Activated CD8-positive, alpha-beta memory T cell treated with anti-CD3 and anti-CD28 coated beads for 1 hour (primary cell): ENCODE data around the gene KRTAP19-5.
"Not testable (repeated sequence)": the region's sequence is repeated elsewhere in the genome, so short reads cannot be mapped to it uniquely, and the experiment has no call there.

Experiments used
- DNase-seq, 2 donors: peaks; one replicate each; pipeline ENCODE4 v3.0.0-alpha.2; 2020; ENCODE audit warnings: low read depth in 1 of 2; ENCODE audit errors: extremely low read depth in 1 of 2

Gene KRTAP19-5

DNA sequence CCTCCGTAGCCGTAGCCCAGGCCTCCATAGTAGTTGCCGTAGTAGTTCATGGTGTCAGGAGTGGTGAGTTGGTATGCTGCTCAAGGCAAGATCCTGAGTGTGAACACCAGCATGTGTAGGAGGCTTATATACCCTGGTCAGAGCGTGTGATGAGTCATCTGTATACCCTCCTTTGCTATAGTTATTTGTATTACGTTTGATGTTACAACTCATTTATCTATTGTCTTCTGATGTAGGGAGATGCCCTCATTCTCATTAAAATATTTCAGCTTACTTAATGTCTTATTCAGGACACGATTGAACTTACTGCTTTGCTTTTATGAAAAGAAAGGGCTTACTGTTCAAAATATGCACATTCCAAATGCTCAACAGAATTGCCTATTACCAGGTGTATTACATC, at the start of gene KRTAP19-5:
Gene KRTAP19-5, minus strand, starts transcription at position 101 of the 400 bp plus-strand sequence. Its CDS starts 51 bp downstream, at position 50.
- no peak for DNase-seq

DNA sequence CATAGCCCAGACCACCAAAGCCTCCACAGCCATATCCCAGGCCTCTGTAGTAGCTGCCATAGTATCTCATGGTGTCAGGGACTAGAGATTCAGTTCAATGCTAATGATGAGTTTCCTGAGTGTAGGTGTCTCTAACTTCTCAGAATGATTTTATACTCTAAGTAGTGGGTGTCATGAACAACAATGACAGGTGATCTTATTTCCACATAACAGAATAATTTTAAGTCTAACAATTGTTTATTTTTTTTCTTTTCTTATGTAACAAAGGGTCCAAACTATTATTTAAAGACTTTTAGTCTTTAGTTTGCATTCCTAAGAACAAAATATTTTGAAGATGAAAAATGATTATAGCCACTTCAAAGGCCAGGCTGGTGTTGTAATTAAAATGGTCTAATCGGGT, 39.8 kb upstream of the KRTAP19-5 start, which contains the start of gene KRTAP19-6:
Gene KRTAP19-6, minus strand, starts transcription at position 101 of the 400 bp plus-strand sequence. Its CDS starts 31 bp downstream, at position 70.
- no peak for DNase-seq

GRCh38 chr21:30518876-30519275, 16.9 kb upstream of the KRTAP19-5 start:
- no peak for DNase-seq

- DNase-seq = no peak
Observed at GRCh38 chr21:30515681-30516080, 13.7 kb upstream of the KRTAP19-5 start.

DNA sequence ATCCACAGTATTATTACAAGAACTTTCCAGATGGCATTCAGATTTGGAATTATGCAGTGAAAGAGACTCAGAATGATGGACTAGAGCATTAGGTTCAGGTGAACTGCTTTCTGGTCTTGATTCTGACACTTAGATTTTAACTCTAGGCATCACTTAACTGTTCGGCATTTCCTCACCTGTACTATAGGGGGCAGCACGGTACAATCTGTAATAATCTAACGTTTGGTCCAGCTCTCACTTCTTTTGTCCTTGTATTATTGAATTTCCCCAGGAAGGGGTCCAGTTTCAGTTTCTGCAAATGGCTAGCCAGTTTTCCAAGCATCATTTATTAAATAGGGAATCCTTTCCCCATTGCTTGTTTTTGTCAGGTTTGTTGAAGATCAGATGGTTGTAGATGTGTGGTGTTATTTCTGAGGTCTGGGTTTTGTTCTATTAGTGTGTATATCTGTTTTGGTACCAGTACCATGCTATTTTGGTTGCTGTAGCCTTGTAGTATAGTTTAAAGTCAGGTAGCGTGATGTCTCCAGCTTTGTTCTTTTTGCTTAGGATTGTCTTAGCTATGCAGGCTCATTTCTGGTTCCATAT, 3.8 kb upstream of the KRTAP19-5 start:
- not testable (repeated sequence) for DNase-seq

GRCh38 chr21:30497065-30497464, 4.9 kb downstream of the KRTAP19-5 start, which contains the start of gene KRTAP19-4:
TSS of gene KRTAP19-4 (minus strand) at chr21:30497165. CDS start at chr21:30497110, 55 bp downstream.
- DNase-seq = no peak

DNA sequence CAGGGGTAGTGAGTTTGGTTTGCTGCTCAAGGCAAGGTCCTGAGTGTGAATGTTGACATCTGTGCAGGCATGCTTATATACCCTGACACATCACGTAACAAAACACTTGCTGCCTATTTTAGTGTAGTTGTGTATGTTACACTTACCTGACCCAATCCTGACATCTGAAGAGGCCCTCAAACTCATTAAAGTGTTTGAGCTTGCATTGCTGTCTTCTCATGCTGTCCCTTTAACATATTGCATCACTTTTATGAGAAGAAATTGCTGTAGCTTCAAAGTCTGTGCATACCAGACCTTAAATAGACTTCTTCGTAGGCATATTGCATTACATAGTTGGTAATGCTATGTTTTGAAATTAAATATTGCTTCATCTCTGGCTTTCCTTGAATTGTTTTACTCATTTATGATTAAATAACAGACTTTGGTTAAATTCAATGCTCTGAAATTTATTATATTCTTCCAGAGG, 9.9 kb downstream of the KRTAP19-5 start, which contains the start of gene KRTAP19-3:
Gene KRTAP19-3, minus strand, starts transcription at position 51 of the 466 bp plus-strand sequence. CDS start 56 bp downstream, outside the sequence.
- no peak for DNase-seq

DNA sequence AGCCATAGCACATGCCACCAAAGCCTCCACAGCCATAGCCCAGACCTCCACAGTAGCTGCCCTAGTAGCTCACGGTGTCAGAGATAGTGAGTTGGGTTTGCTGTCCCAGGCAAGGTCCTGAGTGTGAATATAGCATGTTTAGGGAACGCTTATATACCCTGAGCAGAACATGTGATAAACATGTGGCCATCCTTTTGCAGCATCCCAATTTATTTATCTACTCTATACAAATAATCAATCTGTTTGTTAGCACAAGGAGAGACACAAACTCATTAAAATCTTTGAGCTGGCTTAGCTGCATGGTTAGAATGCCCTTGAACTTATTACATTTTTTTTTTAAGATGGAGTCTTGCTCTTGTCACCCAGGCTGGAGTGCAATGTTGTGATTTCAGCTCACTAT, 14.6 kb downstream of the KRTAP19-5 start, which contains the start of gene KRTAP19-2:
Gene KRTAP19-2, minus strand, starts transcription at position 101 of the 400 bp plus-strand sequence. Its CDS starts 88 bp downstream, at position 13.
- DNase-seq = no peak

DNA sequence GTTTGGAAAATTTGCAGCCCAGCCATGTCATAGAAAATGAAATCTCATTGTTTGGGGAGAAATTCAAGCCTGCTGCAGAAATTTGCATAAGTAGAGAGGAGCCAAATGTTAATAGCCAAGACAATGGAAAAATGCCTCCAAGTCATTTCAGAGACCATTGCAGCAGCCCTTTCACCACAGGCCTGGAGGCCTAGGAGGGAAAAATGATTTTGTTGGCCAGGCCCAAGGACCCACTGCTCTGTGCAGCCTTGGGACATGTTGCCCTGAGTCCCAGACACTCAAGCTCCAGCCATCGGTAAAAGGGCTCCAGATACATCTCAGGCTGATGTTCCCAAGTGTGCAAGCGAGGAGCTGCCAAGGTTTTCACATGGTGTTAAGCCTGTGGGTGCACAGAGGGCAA, 15.8 kb downstream of the KRTAP19-5 start:
- DNase-seq = no peak

DNA sequence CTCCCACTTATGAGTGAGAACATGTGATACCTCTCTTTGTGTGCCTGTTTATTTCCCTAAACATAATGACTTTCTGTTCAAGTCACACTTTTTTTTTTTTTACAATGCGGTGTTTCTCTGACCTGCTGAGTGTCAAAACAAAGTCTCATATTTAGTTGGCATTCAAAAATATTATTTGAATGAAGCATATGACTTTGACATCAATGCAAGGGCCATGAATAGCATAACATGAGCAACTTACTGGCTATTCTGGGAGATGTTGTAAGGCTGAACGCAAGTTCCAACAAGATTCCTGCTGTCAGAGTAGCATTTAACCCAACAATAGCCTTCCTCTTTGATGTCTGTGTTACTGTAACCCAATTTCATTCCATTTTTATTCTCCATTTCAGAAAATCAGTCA, 19.8 kb downstream of the KRTAP19-5 start:
- no peak for DNase-seq

DNA sequence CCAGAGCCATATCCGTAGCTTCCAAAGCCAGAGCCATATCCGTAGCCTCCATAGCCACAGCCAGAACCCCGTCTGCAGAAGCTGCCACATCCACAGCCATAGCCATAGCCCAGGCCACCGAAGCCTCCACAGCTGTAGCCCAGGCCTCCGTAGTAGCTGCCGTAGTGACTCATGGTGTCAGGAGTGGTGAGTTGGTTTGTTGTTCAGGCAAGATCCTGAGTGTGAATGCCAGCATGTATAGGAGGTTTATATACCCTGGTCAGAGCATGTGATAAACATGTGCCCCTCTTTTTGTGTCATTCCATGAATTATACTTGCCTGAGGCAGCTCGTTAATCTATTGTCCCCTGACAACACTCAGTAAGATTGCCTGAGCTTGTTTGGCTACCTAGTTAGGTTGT, 21.8 kb downstream of the KRTAP19-5 start, which contains the start of gene KRTAP19-1:
Gene KRTAP19-1, minus strand, starts transcription at position 223 of the 400 bp plus-strand sequence. Its CDS starts 50 bp downstream, at position 173.
- no peak for DNase-seq

DNA sequence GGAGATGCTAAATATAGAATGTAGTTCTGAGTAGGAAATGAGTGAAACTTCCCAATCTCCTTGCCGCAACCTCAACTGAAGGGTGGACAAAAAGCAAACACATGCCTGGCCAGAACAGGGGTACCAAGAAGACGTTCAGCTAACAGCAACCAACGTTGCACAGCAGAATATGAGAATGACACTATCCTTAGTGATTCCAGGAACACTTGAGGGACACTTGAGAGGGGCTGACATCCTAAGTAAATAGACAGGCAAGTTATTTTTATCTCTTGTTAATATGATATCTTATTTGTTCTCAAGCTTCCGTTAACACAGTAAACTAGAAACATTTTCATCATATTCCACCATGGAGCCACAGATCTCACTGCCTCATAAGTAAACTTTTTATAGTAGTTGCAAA, 22.7 kb downstream of the KRTAP19-5 start:
- DNase-seq = no peak

DNA sequence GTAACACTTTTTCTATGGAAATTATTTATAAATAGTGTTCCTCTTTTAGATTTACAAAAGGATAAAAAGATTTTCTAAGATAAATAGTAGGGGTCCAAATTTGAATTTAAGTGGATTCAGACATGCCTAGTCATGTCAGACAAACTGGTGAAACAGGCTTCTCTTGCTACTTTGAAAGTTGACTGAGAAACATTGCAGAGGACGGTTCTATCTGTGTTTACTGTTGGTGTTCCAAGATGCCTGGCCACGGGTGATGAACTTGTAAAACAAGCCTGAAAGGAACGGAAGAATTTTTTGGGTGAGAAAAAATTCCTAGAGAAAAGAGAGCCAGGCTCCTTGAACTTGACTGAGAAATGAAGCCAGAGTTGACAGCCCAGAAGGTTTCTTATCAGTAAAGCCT, 23.9 kb downstream of the KRTAP19-5 start:
- no peak for DNase-seq

DNA sequence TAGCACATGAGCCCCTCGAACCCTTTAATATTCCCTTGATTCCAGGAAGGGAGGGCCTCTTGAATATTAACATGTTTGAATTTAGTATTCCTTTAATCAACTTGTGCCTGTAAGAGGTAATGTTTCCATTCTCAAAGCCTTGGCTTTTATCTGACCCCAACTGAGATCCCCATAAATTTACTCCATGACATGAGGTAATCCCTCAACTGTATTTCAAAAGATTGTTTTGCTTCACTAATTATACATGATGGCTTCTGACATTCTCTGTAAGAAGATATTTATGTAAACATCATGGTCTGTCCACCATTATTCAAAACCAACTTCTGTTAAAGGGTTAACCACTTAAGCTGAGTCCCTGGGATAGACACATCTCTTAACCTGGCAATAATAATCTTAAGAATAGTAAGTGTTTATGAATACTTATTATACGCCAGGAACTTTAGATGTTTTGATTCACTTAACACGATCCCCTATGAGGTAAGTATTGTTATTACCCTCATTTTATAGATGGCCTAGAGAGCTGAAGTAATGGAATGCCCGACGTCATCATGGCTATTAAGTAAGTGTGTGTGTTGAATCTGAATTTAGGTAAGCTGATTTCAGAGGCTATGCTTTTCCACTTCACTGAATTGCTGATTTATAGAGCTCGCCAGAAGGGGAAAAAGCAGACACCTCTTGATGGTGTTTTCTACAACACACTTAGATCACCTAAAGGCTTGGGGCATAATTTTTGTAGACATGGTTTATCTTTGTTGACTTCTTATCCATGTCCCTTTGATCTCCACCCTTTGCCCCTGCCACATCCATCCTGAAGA, 32.8 kb downstream of the KRTAP19-5 start:
- no peak for DNase-seq

DNA sequence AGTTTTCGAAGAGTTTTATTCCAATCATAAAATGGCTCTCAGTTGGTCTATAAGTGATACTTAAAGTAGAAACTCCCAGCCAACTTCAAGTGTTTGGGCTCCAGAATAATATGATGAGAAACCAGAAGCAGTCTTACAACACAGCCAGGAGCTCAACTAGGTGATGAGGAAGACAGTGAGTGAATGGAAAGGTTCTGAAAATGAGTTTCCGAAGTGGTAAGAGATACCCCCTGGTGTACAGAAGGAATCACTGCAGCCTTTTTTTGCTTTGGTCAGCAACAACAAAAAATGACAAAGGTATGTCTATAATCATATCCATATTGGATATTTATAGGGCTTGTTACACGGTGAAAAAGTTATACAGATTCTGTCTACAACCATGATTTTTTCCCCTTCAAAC, 38.2 kb downstream of the KRTAP19-5 start:
- DNase-seq = no peak
